HepG2 (cell line): ENCODE data around the gene P4HB. TPM values are rescaled to one million over a fixed set of nuclear protein-coding genes. Genes with fewer than 3 reads are reported as not detected.
A peak's percentile ranks its signal among the peaks of the same experiment; 100 is the strongest.

ENCODE experiments used
- CCAR2 ChIP-seq: fragments of 200-400 bp; formaldehyde crosslinking; optimal IDR thresholded peaks from 2 replicates; pipeline ENCODE3; 2018; ENCODE audit warnings: low read depth, mild to moderate bottlenecking, low read length, moderate library complexity
- CHD2 ChIP-seq: IDR thresholded peaks from 2 replicates; pipeline ENCODE4 v1.6.1; 2011; ENCODE audit warnings: low read depth, low read length, improper control_type of control experiment
- CREB3 ChIP-seq: sonication (generic); formaldehyde crosslinking; IDR thresholded peaks from 2 replicates; pipeline ENCODE4 v1.5.0; 2020; ENCODE audit warnings: missing genetic modification reagents
- DMTF1 ChIP-seq: sonication (generic); formaldehyde crosslinking; IDR thresholded peaks from 2 replicates; pipeline ENCODE4 v1.4.0; 2020; ENCODE audit warnings: mild to moderate bottlenecking, missing genetic modification reagents
- DNMT3B ChIP-seq: conservative IDR thresholded peaks from 2 replicates; pipeline ENCODE4 v1.6.1; 2016; ENCODE audit warnings: missing biosample characterization, control low read depth
- HCFC1 ChIP-seq: fragments of 150-350 bp; IDR thresholded peaks from 2 replicates; pipeline ENCODE4 v1.6.1; 2014; ENCODE audit warnings: low read depth, low read length
- HDAC2 ChIP-seq: sonication (generic); formaldehyde crosslinking; IDR thresholded peaks from 2 replicates; pipeline ENCODE4 v1.4.0; 2020; ENCODE audit warnings: missing genetic modification reagents
- HNRNPK ChIP-seq: fragments of 200-400 bp; formaldehyde crosslinking; IDR thresholded peaks from 2 replicates; pipeline ENCODE4 v1.6.1; 2018; ENCODE audit warnings: low read length, low read depth, moderate library complexity, mild to moderate bottlenecking; ENCODE audit not compliant: poor library complexity, severe bottlenecking
- MAF1 ChIP-seq: sonication (generic); formaldehyde crosslinking; IDR thresholded peaks from 2 replicates; pipeline ENCODE4 v1.5.0; 2020; ENCODE audit warnings: missing genetic modification reagents, borderline replicate concordance
- MED13 ChIP-seq: sonication (generic); formaldehyde crosslinking; IDR thresholded peaks from 2 replicates; pipeline ENCODE4 v1.5.0; 2020; ENCODE audit warnings: missing genetic modification reagents
- MLX ChIP-seq: IDR thresholded peaks from 2 replicates; pipeline ENCODE4 v1.6.1; 2016
- NFIB ChIP-seq: sonication (generic); formaldehyde crosslinking; IDR thresholded peaks from 2 replicates; pipeline ENCODE4 v1.9.0; 2021; ENCODE audit warnings: missing genetic modification reagents, mild to moderate bottlenecking, borderline replicate concordance
- PAX8 ChIP-seq: sonication (generic); formaldehyde crosslinking; IDR thresholded peaks from 2 replicates; pipeline ENCODE4 v1.8.0; 2022; ENCODE audit warnings: mild to moderate bottlenecking, missing genetic modification reagents, borderline replicate concordance
- PPARG ChIP-seq: conservative IDR thresholded peaks from 2 replicates; pipeline ENCODE4 v1.6.1; 2016; ENCODE audit warnings: missing biosample characterization, missing genetic modification reagents
- REXO4 ChIP-seq: sonication (generic); formaldehyde crosslinking; IDR thresholded peaks from 2 replicates; pipeline ENCODE4 v1.8.0; 2022; ENCODE audit warnings: missing genetic modification reagents, mild to moderate bottlenecking, borderline replicate concordance
- SRSF9 ChIP-seq: fragments of 200-400 bp; formaldehyde crosslinking; IDR thresholded peaks from 2 replicates; pipeline ENCODE4 v1.6.1; 2018; ENCODE audit warnings: borderline replicate concordance, mild to moderate bottlenecking, low read depth, low read length; ENCODE audit not compliant: insufficient read depth, poor library complexity, severe bottlenecking
- STAT5B ChIP-seq: sonication (generic); formaldehyde crosslinking; IDR thresholded peaks from 2 replicates; pipeline ENCODE4 v1.4.0; 2020; ENCODE audit warnings: missing genetic modification reagents
- YEATS4 ChIP-seq: sonication (generic); formaldehyde crosslinking; IDR thresholded peaks from 2 replicates; pipeline ENCODE4 v1.4.0; 2020; ENCODE audit warnings: missing genetic modification reagents, borderline replicate concordance
- ZMAT3 ChIP-seq: sonication (generic); formaldehyde crosslinking; conservative IDR thresholded peaks from 2 replicates; pipeline ENCODE4 v1.7.0; 2021; ENCODE audit warnings: missing genetic modification reagents
- ZMYM2 ChIP-seq: sonication (generic); formaldehyde crosslinking; IDR thresholded peaks from 2 replicates; pipeline ENCODE4 v1.8.0; 2022; ENCODE audit warnings: mild to moderate bottlenecking, missing genetic modification reagents
- ZNF260 ChIP-seq: sonication (generic); formaldehyde crosslinking; IDR thresholded peaks from 2 replicates; pipeline ENCODE4 v1.4.0; 2020; ENCODE audit warnings: missing genetic modification reagents, low read depth, mild to moderate bottlenecking, borderline replicate concordance
- ZNF292 ChIP-seq: sonication (generic); formaldehyde crosslinking; IDR thresholded peaks from 2 replicates; pipeline ENCODE4 v1.8.1; 2022; ENCODE audit warnings: mild to moderate bottlenecking, low read depth, missing genetic modification reagents, borderline replicate concordance
- ZNF570 ChIP-seq: sonication (generic); formaldehyde crosslinking; IDR thresholded peaks from 2 replicates; pipeline ENCODE4 v1.4.0; 2020; ENCODE audit warnings: mild to moderate bottlenecking, missing genetic modification reagents, borderline replicate concordance
- ZNF652 ChIP-seq: IDR thresholded peaks from 2 replicates; pipeline ENCODE4 v1.6.1; 2016; ENCODE audit warnings: low read depth, borderline replicate concordance
- polyA plus RNA-seq, 8 experiments: library from polyadenylated mRNA; depleted of rRNA in 3 of 8; stranded (reverse) in 7 of 8; unstranded in 1 of 8; fragments of >200 nt; fragmentation: Illumina TruSeq in 4 of 8; extraction: Trizol in 4 of 8; gene quantifications; 2 replicates each; pipeline versions ENCODE4 v1.2.1 to v1.2.3, GENCODE V29; 2011 to 2016; ENCODE audit warnings: low read depth in 4 of 8, missing spikeins in 1 of 8, mixed read lengths in 1 of 8; ENCODE audit not compliant: insufficient read depth in 1 of 8
- total RNA-seq, 5 experiments: library from RNA; depleted of rRNA; stranded (reverse); fragments of >200 nt; fragmentation: Illumina TruSeq; extraction: Trizol; gene quantifications; 2 replicates each; pipeline ENCODE4 v1.2.3, GENCODE V29; 2016; ENCODE audit warnings: low read depth in 1 of 5
- TF ChIP-seq, protein P1 (sequence below): sonication (generic); formaldehyde crosslinking; IDR thresholded peaks from 2 replicates; pipeline ENCODE4 v1.8.0; 2022; ENCODE audit warnings: mild to moderate bottlenecking, missing genetic modification reagents, moderate library complexity

Gene P4HB
- total and polyA plus RNA-seq, 2 of the 13 experiments (the other 11 are each of a cell fraction or from before 2014, with no cell fraction given) = 185 to 782 TPM

GRCh38 chr17:81869221-81870130 lies 9.1 kb upstream of the P4HB start (continued):
- TF ChIP-seq YEATS4 (CRISPR knock-in tag) = peak; percentile 43; the same call in 1 of the 2 replicates
- no peak for TF ChIP-seq SRSF9
- TF ChIP-seq HDAC2 (CRISPR knock-in tag) = no peak; the same call in 1 of the 2 replicates
- no peak for TF ChIP-seq REXO4 (CRISPR knock-in tag)
- no peak for TF ChIP-seq ZNF652 (CRISPR knock-in tag)
- TF ChIP-seq ZMAT3 (CRISPR knock-in tag) = no peak; the same call in 1 of the 2 replicates
- peak; percentile 61; the same call in 1 of the 2 replicates for TF ChIP-seq NFIB (CRISPR knock-in tag)
- peak; percentile 81 for TF ChIP-seq HNRNPK
- TF ChIP-seq DMTF1 = no peak
- TF ChIP-seq MLX = no peak
- no peak for TF ChIP-seq ZMYM2
- no peak for TF ChIP-seq ZNF292
- TF ChIP-seq CCAR2 = no peak
- TF ChIP-seq ZNF260 (CRISPR knock-in tag) = no peak
- no peak for TF ChIP-seq CREB3 (CRISPR knock-in tag)
- no peak for TF ChIP-seq PPARG (CRISPR knock-in tag)
- TF ChIP-seq, protein P1, sequence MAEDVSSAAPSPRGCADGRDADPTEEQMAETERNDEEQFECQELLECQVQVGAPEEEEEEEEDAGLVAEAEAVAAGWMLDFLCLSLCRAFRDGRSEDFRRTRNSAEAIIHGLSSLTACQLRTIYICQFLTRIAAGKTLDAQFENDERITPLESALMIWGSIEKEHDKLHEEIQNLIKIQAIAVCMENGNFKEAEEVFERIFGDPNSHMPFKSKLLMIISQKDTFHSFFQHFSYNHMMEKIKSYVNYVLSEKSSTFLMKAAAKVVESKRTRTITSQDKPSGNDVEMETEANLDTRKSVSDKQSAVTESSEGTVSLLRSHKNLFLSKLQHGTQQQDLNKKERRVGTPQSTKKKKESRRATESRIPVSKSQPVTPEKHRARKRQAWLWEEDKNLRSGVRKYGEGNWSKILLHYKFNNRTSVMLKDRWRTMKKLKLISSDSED (CRISPR knock-in tag) = 0 out of 2 replicates have a peak, but pooled peaks have one; percentile 16
- TF ChIP-seq STAT5B = peak; percentile 55; the same call in 1 of the 2 replicates
- TF ChIP-seq CHD2 = no peak
- no peak for TF ChIP-seq MED13 (CRISPR knock-in tag)
- 0 out of 2 replicates have a peak, but pooled peaks have one; percentile 12 for TF ChIP-seq MAF1
- TF ChIP-seq ZNF570 (CRISPR knock-in tag) = no peak
- no peak for TF ChIP-seq HCFC1
- TF ChIP-seq PAX8 (CRISPR knock-in tag) = no peak
- no peak for TF ChIP-seq DNMT3B (CRISPR knock-in tag)
